HG02981 (cell line): ENCODE measurements around the gene DGKD.

Experiments used
- ATAC-seq: cut with Tn5 transposase; IDR thresholded peaks from one replicate; pipeline ENCODE4 v1.9.1; 2021; ENCODE audit warnings: mild to moderate bottlenecking, moderate library complexity; ENCODE audit not compliant: unreplicated experiment

Gene DGKD

DNA sequence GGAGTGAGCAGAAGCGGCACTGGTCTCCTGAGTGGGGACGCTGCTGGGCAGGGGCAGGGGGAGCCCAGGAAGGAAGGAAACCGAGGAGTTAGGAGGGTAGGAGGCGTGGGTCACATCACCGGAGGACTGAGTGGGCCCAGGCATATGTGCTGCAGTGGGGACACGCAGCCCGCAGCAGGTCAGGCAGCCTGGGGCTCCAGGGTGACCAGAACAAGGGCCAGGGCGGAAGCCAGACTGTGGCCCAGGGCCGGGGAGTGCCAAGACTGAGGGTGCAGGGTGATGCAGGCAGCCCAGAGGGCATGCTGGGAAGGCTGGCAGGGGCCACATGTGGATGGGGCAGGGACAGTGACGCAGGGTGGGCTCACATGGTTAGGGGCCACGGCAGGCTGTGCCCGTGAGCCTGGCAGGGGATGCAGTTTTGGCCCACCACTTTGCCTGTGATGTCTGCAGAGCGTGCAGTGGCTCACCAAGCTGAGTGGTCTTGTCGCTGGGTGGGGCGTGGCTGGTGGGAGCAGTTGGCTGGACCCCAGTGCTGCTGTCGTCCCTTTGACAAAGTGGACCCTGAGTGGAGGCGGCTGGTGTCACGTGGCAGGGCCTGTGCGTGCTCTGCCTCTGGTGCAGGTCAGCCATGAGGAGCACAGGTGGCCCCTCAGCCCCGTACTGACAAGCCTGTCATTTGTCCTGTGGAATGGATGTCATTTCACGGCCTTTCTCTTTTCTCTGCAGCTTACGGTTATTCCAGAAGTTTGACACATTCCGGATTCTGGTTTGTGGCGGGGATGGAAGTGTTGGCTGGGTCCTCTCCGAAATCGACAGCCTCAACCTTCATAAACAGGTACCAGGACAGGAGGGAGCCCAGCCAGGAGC is 87.1 kb downstream of the DGKD start:
- no peak for ATAC-seq

GRCh38 chr2:233442028-233442310 is 87.7 kb downstream of the DGKD start:
- ATAC-seq: no peak

GRCh38 chr2:233443511-233444183 is 89.4 kb downstream of the DGKD start:
- no peak for ATAC-seq

DNA sequence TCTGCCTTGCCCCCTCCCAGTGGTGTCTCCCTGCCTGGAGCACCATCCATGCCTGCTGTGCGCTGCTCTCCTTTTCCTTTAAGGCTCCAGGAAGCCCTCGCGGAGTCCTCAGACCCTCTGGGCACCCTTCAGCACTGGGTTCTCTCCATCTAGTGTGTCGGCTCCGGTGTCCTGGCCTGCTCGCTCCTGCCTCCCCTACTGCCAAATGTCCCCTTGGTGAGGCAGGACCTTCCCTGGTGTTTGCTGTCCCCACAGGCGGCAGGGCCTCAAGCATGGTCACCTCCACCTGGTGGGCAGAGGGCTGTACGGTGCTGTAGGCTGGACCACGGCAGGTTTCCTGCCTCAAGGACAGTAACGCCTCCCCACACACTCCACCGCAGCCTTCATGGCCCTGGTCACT is 90.2 kb downstream of the DGKD start:
- ATAC-seq: no peak

GRCh38 chr2:233445152-233445830 is 91.0 kb downstream of the DGKD start:
- no peak for ATAC-seq

GRCh38 chr2:233446121-233446520 is 91.8 kb downstream of the DGKD start:
- no peak for ATAC-seq

DNA sequence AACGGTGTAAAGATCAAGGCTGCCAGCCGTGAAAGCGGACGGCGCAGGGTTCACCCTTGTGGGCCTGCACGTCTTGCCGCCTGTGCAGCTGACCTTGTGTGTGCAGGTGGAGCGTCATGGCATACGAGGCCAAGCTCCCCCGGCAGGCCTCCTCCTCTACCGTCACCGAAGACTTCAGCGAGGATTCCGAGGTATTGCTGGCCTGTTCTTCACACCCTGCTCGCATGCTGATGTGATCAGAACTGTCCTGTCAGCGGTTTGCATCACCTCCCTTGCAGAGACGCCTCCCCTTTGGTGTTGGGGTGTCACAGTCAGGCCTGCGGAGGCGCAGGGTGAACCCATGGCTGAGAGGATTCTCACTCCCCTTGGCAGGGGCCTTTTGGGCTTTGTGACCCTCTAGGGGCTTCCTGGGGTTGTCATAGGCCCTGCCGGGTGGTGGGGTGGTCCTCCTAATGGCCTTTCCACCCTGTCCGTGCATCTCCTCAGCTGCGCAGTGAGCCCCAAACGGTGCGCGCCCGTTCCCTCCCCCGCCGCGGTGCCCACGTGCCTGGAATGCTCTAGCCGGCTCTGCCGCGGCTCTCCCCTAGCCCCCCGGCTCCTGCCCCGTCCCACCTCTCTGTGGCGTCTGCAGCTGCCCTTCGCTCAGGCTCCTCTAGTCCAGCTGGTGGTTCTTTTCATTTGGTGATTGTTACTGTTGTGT is 92.5 kb downstream of the DGKD start:
- ATAC-seq: no peak

- no peak for ATAC-seq
Measured at GRCh38 chr2:233447506-233448219, 93.4 kb downstream of the DGKD start.

- ATAC-seq: no peak
Measured at GRCh38 chr2:233448220-233448559, 93.9 kb downstream of the DGKD start.

- no peak for ATAC-seq
Measured at GRCh38 chr2:233448575-233448974, 94.3 kb downstream of the DGKD start.

- no peak for ATAC-seq
Measured at GRCh38 chr2:233449081-233449901, 95.0 kb downstream of the DGKD start.

DNA sequence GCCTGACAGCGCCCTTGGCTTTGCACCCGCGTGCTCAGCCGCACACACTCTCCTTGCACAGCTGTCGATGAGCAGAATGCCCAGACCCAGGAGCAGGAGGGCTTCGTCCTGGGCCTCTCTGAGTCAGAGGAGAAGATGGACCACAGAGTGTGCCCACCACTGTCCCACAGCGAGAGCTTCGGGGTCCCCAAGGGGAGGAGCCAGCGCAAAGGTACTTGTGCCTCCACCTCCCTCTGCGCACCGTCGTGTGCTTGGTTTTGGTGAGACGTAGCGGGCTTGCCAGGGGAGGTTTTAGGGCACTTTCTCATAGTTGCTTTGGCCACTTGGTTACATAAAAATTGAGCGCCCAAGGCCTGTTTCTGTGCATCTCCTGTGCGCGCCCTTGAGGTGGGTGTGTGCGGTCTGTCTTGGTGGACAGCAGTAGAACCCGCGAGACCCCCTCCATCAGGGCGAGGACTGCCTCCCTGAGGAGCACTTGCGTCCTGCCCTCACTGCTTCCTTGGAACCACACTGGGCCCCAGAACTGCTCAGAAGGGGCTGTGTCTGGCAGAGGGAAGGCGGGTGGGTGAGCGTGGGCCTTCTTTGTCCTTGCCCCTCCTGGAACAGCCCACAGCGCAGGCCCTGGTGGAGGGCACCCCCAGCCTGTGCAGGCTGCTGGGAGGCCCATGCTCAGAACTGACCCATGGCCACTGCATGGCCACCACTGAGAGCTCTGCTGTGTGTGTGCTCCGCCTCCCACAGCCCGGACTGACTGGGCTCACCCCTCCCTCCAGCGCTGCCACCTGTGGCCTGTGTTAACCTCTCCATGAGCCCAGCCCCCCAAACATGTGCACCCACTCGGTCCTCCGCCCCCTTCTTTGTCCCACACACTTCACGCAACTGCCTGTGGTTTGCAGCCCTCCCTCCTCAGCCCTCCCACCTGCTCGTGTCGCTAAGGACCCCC is 95.9 kb downstream of the DGKD start:
- ATAC-seq: no peak

DNA sequence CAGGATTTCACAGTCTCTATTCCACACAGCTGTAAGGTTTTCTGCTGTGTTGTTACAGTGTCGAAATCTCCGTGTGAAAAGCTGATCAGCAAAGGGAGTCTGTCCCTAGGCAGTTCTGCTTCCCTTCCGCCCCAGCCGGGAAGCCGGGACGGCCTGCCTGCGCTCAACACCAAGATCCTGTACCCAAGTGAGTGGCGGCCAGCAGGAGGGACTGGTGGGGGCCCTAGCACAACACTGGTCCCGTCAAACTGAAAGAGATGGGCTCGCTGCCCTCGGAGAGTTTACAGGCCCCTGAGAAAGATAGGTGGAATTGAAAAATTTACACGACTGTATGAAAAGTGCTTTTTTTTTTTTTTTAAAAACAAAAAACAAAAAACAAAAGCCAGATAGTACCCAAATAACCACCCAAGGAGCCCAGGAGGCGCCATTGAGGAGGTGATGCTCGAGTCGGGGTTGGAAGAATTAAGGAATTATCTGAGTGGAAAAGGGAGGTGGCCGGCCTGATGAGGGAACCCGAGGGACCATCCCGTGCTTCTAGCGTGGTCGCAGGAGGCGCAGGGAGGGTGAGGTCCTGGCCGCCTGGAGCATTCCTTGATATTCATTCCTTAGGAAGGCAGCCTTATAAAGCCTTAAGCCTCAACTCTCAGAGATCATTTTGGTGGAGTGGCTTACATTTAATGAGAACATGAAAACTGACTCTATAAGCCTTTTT is 96.7 kb downstream of the DGKD start:
- ATAC-seq: no peak

DNA sequence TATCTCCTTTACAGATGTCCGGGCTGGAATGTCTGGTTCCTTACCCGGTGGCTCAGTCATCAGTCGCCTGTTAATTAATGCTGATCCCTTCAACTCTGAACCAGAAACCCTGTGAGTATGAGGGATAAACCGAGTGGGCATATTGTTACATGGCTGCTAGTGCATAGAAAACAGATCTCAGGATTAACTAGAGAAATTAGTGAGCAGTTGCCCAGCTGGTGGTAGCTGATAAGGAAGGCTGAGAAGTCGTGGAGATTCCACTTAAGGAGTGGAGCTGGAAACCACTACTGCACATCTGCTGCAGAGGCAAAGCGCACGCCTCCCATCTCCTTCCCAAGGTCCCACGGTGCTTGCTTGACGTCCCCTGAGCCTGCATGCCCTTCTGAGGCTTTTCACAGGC is 97.7 kb downstream of the DGKD start:
- no peak for ATAC-seq

GRCh38 chr2:233453111-233453915 is 99.0 kb downstream of the DGKD start:
- ATAC-seq: no peak

- ATAC-seq: no peak
Measured at GRCh38 chr2:233453916-233454315, 99.6 kb downstream of the DGKD start.

GRCh38 chr2:233455006-233455405 is 100.7 kb downstream of the DGKD start:
- no peak for ATAC-seq

GRCh38 chr2:233455491-233455890 is 101.2 kb downstream of the DGKD start:
- no peak for ATAC-seq
